DND-41 (cell line): ENCODE results near the gene KDM5A.

ENCODE experiments used
- CTCF ChIP-seq: IDR thresholded peaks from 2 replicates; pipeline ENCODE4 v1.5.1; 2012; ENCODE audit warnings: borderline replicate concordance, low read length, moderate library complexity, mild to moderate bottlenecking; ENCODE audit not compliant: poor library complexity, severe bottlenecking; ENCODE audit errors: extremely low read depth
- EZH2 ChIP-seq: IDR thresholded peaks from 3 replicates; pipeline ENCODE4 v1.6.1; 2012; ENCODE audit warnings: borderline replicate concordance, low read depth, mild to moderate bottlenecking, moderate library complexity, low read length, inconsistent platforms; ENCODE audit not compliant: severe bottlenecking

- TF ChIP-seq CTCF: no peak
- no peak for TF ChIP-seq EZH2
These were observed 100.4 kb downstream of the KDM5A start for GRCh38 chr12:288687-289086.
